Liver (tissue), 3 donors: Measurements from ENCODE around the gene MEP1A.

Experiments used
- CTCF ChIP-seq: fragments of 150-350 bp; IDR thresholded peaks from 2 replicates; pipeline ENCODE4 v1.5.1; 2017; ENCODE audit warnings: improper control_type of control experiment, low read depth, low read length; ENCODE audit not compliant: missing input control
- JUND ChIP-seq, 2 donors: IDR thresholded peaks; 2 replicates each; pipeline ENCODE4 v1.6.1; 2016; ENCODE audit warnings: antibody characterized with exemption in 2 of 2
- REST ChIP-seq: IDR thresholded peaks from 2 replicates; pipeline ENCODE4 v1.6.1; 2016; ENCODE audit warnings: antibody characterized with exemption, mild to moderate bottlenecking
- RXRA ChIP-seq, 2 donors: IDR thresholded peaks; 2 replicates each; pipeline ENCODE4 v1.6.1; 2017 to 2018; ENCODE audit warnings: antibody characterized with exemption in 2 of 2, mild to moderate bottlenecking in 1 of 2
- TF ChIP-seq, protein P1 (sequence below): IDR thresholded peaks from 2 replicates; pipeline ENCODE4 v1.6.1; 2016; ENCODE audit warnings: antibody characterized with exemption
- donor health status: healthy.
- donor health status: healthy.

DNA sequence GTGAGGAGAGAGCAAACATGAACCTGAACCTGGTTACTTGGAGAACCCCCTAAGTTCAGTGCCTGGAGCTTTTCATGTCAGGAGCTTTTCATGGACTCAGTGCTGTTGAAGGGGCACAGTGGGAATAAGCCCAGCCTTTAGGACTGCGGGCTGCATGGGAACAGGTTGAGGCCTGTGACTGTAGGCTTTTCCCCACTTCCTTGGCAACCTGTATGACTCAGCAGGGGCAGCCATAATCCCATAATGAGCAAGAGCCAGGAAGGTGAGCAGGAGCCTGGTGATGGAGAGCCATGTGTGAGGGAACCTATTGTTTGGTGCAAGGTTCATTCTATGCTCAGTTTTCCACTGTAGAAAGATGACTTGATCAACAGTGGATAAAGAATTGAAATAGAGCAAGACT lies 23.4 kb downstream of the MEP1A start:
- TF ChIP-seq REST (no peak), RXRA (IDR thresholded peaks at IDR 0.05) (no peak), CTCF (no peak), JUND (IDR thresholded peaks at IDR 0.05) (no peak)
- TF ChIP-seq, protein P1, sequence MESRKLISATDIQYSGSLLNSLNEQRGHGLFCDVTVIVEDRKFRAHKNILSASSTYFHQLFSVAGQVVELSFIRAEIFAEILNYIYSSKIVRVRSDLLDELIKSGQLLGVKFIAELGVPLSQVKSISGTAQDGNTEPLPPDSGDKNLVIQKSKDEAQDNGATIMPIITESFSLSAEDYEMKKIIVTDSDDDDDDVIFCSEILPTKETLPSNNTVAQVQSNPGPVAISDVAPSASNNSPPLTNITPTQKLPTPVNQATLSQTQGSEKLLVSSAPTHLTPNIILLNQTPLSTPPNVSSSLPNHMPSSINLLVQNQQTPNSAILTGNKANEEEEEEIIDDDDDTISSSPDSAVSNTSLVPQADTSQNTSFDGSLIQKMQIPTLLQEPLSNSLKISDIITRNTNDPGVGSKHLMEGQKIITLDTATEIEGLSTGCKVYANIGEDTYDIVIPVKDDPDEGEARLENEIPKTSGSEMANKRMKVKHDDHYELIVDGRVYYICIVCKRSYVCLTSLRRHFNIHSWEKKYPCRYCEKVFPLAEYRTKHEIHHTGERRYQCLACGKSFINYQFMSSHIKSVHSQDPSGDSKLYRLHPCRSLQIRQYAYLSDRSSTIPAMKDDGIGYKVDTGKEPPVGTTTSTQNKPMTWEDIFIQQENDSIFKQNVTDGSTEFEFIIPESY: no peak
